Hepatic stellate cell (primary cell): ENCODE results near the gene POU2AF2.
A peak's percentile ranks its signal among the peaks of the same experiment; 100 is the strongest.
"Not testable (repeated sequence)": the region's sequence is repeated elsewhere in the genome, so short reads cannot be mapped to it uniquely, and the experiment has no call there.

Source experiments
- DNase-seq: peaks from one replicate; pipeline ENCODE4 v3.0.0; 2011; ENCODE audit warnings: low spot score

Gene POU2AF2, protein sequence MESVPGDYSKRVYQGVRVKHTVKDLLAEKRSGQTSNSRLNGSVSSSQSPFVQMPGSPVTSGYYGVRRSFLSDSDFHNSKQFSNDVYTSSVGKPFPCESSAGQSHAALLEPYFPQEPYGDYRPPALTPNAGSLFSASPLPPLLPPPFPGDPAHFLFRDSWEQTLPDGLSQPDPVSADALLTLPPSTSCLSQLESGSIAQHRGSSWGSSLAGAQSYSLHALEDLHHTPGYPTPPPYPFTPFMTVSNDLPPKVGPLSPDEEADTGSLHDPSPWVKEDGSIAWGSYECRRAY

DNA sequence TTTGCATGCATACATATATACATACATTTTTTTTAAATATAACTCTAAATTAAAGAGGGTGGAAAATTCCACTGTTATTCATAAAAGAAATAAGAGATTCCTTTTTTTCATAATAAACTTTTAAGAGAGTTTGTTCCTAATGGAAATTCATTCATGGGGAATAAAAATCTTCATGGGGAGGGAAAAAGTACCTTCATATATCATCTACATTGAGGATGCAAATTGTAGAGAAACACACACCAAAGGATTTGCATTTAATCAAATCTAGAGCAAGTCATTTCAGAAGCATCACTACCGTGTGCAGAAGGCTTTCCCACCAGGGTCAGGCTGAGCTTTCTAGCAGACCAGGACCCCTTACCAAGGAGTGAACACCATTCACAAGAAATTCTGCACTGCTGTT is at the start of gene POU2AF2:
TSS of gene POU2AF2 (plus strand) at position 301 of the 400 bp plus-strand sequence. CDS start 129 bp downstream, outside the sequence.
- no peak for DNase-seq

DNA sequence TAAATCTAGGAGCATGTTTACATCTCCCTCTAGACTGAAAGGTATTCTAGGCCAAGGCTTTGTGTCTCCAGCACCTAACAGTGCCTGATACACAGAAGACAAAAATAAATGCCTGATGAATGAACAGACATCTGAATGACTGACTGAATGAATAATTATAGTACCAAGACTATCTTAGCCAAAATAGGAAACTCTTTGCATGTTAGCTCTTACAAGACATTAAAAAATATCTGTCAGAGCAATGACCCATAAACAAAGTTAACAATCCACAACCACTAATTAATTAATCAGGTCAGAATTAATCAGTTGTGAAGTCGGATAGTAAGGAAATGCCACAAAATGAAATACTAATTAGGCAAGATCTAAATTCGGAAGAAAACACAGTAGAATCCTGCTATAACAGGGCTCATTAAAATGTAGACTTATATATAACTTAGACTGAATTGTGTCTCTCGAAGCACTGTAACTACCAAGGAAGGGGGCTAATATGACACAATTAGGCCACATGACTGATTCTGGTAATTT is 45.5 kb upstream of the POU2AF2 start:
- DNase-seq: no peak

DNA sequence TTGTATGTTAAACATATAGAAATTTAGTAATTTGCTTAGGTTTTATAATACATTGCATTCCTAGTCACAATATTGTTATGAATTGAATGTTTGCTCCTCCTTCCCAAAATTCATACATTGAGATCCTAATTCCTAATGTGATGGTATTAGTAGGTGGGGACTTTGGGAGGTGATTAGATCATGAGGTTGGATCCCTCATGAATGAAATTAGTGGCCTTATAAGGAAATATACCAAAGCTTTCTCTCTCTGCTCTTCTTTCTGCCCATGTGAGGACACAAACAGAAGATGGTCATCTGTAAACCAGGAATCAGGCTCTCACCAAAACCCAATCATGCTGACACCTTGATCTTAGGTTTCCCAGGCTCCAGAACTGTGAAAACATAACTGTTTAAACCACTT is 41.3 kb upstream of the POU2AF2 start:
- no peak for DNase-seq

DNA sequence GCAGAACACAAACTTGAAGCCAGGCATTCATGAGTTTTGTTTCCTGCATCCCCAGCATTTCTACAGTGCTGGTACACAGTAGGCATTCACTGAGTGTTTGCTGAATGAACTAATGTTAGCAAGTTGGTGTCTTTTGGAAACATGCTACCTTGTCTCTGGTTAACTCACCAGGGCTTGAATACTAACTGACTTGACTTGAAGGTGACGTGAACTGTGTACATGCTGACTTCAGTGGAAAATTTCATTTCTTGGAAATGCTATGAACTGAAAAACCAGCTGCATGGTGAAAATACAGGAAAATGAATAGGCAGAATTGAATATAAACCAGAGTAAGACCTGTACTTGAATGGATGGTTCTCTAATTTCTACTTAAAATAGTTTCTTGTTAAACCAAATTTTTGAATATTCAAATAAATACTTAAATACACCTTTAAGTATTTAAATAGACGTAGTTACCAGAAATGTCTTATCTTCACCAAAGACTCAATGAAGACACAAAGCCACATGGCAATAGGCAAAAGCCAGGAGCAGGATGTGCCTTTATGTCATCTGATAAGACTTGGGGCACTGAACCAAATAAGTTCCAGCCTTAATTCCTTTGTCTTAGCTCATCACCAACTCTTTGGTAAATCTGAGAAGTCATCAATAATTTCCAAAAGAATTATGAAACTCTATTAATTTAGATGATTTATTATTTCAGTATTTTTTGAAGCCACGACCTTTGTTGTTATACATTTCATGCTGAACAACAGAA is 39.7 kb upstream of the POU2AF2 start:
- DNase-seq: no peak

DNA sequence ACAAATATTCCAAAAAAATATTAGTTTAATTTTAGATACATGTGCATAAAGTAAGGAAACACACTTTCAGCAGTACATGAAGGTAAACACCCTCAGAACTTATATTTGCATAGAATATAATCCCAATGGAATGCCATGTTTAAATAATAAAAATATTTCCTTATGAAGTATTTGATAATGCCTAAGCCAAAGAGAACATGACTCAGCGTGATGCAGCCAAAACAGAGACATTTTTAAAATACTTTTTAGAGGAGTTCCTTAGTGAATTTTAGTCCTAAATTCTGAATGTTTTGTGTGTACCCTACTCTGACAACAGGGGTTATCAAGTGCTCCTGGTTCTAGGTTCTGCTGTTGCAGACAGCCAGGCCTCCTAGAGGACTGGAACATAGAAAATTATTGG is 39.1 kb upstream of the POU2AF2 start:
- peak; percentile 50 for DNase-seq

DNA sequence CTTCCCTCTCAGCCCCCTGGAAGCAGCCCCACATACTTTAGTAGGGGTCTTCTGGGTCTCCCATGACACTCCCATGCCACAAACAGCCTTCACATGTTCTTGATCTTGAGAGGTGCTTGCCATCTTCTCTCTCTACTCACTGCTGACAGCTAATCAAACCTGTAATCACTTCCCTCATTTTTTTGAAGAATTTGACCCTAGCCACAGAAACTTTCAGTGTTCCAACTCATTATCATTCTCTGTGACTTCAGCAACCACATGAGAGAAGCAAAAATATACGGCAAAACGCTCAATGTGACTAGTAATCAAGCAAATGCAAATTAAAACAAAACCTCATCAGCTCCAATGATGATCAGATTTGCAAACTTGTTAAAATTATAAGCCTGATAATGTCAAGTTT is 38.3 kb upstream of the POU2AF2 start:
- no peak for DNase-seq

DNA sequence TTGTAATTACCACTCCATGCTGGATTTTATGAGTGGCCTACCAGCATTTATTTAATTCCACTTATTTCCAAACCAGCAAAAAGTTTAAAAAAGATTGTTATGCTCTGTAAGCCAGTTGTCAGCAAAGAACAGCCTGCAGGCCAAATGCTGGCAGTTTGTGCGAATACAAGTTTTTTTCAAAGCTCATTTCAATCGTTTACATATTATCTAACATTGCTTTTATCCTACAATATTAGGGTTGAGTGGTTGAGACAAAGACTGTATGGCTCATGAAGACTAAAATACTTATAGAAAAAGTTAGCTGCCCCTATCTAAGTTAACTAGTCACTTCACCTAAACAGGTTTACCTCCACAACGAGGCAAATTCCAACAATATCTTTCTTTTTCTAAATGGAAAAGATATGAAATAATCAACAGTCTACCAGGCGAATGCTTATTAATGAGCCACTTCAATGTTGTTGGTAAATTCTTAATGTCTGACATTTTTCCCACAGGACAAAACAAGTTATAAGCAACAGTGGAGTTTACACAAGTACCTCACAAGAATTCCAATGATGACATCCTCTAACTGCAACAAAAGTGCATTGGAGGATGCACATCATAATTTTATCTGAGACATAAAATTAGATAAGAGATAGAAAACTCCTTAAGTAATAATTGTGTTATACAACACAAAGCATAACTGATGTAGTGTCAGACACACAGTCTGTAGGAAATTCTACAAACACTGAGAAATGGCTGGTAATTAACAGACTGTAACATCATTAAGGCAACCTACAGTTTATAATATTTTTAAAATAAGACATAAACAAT is 35.8 kb upstream of the POU2AF2 start:
- no peak for DNase-seq

DNA sequence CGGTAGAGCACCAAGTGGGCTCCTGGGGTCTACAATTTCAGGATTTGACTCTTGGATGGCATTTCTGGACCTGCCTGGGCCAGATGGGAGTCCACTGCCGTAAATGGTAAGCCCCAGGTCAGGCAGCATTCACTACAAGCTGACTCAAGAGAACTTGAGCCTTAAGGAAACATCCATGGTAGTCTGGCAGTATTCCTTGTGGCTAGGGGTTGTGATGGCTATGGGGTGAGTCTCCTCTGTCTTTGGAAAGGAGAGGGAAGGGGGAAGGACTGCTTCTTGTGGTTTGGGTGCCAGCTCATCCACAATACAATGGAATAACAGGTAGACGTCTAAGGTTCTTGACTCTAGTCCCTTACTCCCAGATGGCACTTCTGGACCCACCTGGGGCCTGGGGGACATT is 32.3 kb upstream of the POU2AF2 start:
- no peak for DNase-seq

DNA sequence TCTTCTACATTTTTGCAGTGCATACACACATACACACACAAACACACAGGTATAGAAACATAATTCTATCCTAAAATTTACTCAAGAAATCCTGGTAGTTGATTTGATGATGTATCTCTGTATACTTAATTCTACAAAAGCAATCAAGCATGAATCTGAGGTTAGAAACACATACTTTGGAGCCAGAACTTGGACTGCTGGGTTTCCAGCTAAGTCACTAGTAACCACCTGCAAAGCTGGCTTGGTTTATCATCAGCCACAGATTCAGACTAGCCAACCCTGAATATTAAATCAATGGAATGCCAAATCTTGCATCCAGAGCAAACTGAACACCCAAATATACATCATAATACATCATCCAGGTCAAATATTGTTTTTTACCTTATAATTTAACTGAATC is 24.8 kb upstream of the POU2AF2 start:
- DNase-seq: no peak

DNA sequence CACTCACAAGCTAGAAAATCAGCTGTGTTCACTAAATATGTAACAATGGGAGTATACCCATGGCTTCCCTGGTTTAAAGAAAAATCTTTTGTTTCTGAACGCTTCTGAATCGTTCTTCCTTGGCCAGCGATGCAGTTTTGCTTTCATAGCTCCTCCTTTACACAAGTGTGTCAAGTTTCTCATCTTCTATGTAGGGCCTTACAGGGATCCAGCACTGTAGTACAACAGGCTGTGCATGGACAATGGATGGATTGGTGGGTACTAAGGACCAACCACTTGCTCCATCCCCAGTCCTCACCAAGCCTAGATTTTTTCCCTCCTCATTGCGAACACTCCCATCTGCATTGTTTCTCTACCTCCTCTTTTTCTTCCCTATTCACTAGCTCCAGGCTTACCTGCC is 24.3 kb upstream of the POU2AF2 start:
- no peak for DNase-seq

DNA sequence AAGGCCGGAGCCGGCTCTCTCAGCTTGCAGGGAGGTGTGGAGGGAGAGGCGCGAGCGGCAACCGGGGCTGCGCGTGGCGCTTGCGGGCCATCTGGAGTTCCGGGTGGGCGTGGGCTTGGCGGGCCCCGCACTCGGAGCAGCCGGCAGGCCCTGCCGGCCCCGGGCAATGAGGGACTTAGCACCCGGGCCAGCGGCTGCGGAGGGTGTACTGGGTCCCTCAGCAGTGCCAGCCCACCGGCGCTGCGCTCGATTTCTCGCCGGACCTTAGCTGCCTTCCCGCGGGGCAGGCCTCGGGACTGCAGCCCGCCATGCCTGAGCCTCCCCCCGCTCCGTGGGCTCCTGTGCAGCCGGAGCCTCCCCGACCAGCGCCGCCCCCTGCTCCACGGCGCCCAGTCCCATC is 23.6 kb upstream of the POU2AF2 start:
- DNase-seq: not testable (repeated sequence)

DNA sequence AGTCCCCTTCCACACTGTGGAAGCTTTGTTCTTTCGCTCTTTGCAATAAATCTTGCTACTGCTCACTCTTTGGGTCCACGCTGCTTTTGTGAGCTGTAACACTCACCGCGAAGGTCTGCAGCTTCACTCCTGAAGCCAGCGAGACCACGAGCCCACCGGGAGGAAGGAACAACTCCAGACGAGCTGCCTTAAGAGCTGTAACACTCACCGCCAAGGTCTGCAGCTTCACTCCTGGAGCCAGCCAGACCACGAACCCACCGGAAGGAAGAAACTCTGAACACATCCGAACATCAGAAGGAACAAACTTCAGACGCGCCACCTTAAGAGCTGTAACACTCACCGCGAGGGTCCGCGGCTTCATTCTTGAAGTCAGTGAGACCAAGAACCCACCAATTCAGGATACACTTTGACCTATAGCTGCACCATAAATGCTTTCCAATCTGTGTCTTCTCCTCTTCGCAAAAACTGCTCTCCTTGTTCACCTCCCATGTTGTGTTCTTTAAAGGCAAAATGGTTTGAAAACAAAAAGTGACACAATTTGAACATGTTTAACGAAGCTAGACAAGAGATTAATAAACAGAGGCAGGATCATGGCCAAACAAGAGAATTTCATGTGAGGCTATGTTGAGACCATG is 22.6 kb upstream of the POU2AF2 start:
- not testable (repeated sequence) for DNase-seq

DNA sequence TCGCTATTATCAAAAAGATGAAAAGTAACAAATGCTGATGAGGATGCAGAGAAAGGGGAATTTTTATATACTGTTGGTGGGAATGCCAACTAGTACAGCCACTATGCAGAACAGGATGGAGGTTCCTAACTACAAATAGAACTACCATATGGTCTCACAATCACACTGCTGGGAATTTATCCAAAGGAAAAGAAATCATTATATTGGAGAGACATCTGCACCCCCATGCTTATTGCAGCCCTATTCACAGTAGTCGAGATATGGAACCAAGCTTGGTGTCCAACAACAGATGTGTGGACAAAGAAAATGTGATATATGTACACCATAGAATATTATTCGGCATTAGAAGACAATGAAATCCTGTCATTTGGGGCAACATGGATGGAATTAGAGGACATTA is 19.6 kb upstream of the POU2AF2 start:
- DNase-seq: no peak

DNA sequence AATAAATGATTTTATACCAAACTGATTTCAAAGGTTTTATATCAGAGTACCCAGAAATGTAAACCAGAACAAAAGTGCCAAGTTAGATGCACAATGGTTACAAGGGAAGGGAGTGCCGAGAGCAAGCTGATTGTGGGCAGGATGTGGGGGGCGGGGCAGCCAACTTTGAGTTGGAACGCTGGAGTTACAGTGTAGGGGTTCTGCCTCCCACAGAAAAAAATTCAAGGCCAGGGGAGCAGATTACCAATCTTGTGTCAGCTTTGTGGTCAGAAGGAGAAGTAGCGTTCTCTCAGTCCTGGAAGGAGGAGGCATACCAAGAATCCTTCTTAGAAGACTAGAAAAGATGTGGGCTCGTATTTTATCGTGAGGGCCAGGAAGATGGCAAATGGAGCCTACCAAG is 15.9 kb upstream of the POU2AF2 start:
- DNase-seq: no peak

DNA sequence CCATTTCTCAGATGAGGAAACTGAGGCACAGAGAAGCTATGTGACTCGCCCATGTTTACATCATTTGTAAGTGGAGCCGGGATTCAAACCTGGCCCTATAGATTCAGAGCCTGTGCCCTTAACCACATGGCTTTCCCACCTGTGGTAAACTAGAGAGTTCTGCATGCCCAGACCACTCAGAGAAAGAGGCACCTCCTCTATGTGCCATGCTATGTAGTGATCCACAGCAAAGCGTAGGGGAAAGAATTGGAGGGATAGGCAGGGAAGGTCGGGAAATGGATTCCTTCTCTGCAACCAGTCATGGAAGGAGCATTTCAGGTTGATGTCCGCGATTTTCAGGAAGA is 15.4 kb upstream of the POU2AF2 start:
- no peak for DNase-seq

DNA sequence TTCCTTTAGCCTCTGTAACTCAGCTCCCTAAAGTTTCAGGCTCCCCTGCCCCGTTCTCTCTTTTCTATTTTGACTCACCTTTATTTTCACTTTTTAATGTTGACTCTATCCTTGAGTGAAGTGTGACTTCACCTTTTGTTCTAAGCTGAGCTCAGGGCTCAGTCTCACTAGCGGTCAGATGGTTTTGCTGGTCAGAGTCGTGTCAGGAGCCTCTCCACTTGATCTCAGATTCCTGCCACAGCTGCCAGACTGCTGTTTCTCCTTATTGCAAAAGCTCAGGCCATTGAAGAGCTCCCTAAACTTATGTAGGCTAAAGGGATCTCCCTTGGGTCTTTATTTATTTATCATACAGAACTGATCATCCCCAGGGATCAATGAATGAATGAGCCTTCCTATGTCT is 13.7 kb upstream of the POU2AF2 start:
- no peak for DNase-seq

DNA sequence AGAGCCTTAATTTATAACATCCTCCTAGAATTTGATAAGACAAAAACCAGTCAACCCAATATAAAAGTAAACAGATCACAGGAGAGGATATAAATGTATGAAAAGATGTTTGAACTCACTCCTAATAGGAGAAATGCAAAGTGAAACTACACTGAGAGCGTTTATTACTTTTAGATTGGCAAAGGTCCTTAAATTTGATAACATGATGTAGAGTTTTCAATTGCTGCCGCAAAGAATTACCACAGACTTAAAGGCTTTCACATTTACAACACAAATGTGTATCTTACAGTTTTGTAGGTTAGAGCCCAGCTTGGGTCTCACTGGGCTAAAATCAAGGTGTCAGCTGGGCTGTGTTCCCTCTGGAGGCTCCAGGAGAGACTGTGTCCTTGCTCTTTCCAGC is 9.1 kb upstream of the POU2AF2 start:
- DNase-seq: no peak

DNA sequence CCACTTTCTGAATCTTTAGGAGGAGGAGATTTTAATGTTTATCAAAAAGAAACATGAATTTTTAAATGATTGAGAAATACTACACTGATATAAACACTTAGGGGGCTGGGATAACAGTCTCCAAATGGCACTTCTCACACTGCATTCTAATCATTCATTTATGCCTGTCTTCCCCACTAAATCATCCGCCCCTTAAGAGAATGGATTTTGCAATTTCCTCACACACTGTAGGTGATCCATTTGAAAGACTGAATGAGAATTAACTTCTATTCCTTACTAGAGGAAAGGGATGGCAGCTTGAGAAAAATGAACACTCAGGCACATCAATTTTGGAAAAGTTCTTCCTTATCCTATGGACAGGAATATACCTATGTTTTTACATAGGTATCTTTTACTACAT is 7.6 kb upstream of the POU2AF2 start:
- DNase-seq: no peak

DNA sequence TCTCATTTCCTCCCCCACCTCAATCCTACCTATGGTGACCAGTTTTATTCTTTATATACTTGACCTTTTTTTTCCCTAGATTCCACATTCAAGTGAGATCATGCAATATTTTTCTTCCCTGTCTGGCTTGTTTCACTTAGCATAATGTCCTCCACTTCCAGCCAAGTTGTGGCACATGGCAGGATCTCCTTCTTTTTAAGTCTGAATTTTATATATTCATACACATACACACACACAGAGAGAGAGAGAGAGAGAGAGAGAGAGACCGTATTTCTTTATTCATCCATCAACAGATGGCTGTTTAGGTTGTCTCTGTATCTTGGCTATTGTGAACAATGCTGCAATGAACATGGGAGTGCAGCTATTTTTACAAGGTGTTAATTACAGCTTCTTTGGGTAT is 1.4 kb downstream of the POU2AF2 start:
- DNase-seq: no peak

DNA sequence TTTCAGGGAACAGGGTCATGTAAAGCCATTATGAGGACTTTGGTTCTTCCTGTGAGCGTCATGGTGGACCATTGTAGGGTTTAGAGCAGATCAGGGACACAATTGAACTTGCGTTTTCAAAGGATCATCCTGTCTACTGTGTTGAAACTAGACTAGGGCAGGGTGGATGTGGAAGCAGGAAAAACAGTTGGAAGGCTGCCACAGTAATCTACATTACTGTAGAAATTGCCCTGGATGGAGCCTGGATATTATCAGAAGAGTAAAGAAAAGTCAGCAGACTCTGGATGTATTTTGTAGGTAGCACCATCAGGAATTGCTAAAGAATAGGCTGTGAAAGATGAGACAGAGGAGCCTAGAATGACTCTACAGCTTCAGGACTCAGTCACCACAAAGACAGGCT is 5.4 kb downstream of the POU2AF2 start:
- no peak for DNase-seq

DNA sequence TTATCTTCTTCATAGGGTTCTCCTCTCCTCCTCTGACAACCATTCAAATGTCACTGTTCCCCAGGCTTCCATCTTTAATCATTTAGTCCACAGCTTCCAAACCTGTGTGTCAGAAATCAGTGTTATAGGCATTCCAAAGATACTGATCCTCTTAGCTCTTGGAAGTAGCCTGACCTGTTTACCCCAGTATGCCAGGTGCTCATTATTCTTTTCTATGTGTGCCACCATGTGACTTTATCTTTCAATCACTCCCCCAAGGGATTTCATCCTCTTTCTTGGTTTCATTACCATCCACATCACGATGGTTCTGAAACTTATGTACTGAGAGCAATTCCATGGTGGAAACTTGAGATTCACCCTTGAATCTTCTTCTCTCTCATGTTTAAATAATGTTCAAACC is 7.6 kb downstream of the POU2AF2 start:
- no peak for DNase-seq

DNA sequence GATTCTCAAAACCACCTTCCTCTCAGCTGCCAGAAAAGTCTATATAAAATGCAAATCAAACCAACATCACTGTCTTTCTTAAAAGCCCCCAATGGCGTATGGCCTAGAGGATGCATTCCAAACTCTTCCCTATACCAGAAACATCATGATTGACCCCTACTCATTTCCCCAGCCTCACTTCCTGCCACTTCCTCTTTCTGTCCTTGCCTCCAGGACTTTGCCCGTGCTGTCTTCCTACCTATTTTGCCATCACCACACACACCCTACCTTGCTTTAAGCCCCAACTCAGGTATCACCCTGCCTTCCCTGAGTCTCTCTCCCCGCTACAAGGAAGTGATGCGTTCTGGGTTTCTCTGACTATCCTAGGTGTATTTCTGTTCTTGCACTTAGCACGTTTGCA is 8.1 kb downstream of the POU2AF2 start:
- DNase-seq: no peak
